Measurements from ENCODE around the gene KIF3A. TPM values are rescaled to one million over a fixed set of nuclear protein-coding genes. Genes with fewer than 3 reads are reported as not detected.

The KIF3A gene
- total RNA-seq, 1 donor from 2014 or later, result 9.1 TPM

DNA sequence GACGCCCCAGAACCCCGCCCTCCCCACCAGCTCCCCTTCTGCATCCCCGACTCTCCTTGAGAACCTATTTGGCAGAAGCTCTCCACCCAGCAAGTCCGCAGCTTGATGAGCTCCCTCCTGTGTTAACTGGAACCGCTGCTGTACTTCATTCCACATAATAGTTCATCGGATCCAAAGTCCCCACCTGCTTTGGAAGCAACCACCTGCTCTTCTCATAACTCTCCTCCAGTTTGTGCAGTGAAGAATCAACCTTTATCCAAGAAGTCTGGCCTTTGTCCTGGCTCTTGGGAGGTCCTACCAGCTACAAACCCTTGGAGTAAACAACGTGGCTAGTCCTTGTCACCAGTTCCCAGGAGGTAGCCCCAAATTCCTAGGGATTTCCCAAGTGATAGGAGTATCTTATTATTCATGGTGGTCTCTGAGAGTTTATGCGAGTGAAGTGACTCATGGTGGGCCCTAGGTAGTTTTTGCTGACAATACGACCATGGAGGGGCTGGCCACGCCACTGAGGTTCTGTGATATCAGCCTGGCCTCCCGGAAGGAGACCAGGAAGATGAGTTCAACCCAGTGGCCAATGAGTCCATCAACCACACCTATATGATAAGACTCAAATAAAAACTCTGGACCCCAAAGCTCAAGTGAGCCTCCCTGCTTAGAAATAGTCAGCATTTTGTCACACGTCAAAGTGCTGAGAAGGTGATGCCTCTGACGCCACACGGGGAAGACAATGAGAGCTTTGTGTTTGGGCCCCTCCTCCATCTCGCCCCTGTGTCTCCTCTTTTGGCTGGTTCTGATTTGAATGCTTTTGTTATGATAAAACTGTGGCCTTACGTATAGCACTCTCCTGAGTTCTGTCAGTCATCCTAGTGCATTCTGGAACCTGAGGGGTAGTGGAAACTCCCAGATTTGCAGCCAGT lies 67.1 kb downstream of the KIF3A start:
- ATAC-seq (ENCODE audit: poor library complexity), result no peak
- intact Hi-C loops (cut with DNase I), result no loop called here
- no peak for DNase-seq

DNA sequence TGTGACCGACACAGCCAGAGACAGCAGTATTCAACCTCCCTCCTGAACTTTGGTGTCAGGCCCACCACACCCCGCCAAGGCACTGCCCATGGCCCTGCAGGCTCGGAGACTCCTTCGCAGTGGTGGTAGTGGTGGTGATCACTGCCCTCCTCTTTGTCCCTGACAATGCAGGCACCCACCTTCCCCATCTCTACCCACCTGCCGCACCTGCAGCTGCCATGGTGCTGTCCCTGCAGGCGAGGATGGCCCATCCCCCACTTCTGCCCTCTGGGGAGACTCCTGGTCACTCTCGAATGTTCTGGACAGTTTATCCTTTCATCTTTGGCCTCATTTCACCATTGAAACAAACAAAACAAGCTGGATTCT lies 67.9 kb downstream of the KIF3A start:
- intact Hi-C loops (cut with DNase I), result no loop called here
- ATAC-seq (ENCODE audit: poor library complexity), result no peak

DNA sequence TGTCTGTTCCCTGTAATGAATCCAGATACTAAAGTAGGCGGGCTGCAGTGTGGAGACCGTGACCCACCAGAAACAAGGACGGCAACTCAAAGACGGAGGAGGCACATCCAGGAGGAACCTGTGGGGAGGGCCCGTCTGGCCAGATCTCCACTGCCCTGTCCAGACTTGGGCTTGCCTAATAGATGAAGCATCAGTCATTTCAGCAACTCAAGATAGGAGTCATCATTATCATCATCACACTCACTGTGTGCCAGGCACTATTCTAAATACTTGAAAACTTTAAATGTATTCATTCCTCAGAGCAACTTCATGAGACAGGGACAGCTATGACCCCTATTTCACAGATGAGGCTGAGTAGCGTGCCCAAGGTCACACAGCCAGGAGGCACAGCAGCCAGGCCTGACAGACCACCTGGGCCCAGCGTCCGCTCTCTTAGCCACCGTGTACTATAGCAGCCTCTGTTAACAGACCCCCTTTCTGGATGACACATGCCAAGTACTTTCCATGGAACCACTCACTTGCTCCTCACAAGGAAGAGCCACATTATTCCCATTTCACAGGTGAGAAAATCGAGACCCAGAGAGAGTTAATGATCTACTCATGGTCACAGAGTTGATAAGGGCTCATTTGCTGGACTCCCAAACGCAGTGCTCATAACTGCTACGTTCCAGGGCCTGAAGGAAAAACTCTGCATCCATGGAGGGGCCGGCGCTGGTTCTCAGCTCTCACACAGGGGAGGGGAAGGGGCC lies 68.5 kb downstream of the KIF3A start:
- intact Hi-C loops (cut with DNase I), result no loop called here
- ATAC-seq (ENCODE audit: poor library complexity) (no peak), DNase-seq (no peak)

More for the DNA sequence above, 67.9 kb downstream of the KIF3A start:
- no peak for DNase-seq

DNA sequence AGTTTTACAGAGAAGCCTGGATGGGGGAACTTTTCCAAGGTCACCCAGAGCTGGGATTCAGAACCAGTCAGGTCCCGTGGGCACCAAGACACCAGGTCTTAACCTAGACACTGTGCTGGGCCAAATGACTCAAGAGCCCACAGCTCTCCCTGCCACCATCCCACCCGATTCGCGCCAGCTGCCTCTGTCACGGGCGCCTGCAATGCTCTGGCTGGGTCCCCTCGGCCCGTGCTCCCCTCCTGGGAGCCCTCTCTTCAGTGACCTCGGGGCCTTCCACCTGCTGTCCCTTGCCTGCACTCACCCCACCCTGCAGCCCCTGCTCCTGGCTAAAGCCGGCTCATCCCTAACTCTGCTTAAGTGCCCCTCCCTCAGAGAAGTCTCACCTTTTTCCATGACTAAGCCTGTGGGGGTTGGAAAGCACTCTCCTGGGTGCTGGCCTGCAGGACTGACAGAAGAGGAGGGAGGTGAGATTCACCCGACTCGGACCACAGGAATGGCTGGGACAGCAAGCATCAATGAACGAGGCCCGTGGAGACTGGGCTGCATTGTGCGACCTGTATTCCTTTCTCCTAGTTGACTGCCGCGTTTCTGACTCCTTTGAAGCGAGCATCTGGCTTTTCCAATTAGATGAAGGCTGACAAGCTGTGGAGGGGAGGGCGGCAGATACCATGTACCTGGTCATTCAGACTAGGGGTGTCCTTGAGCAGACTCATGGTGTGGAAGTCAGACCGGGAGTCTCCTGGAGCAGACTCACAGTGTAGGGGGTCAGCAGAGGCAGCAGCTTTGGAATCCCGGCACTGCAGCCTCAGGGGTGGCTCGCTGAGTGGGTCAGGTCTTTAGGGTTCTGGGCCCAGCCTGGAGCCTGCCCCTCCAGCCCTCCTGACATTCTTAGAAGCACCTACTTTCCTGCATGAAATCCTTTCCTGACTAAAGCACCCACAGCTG lies 69.3 kb downstream of the KIF3A start:
- intact Hi-C loops (cut with DNase I), result no loop called here
- ATAC-seq (ENCODE audit: poor library complexity) (no peak), DNase-seq (no peak)

DNA sequence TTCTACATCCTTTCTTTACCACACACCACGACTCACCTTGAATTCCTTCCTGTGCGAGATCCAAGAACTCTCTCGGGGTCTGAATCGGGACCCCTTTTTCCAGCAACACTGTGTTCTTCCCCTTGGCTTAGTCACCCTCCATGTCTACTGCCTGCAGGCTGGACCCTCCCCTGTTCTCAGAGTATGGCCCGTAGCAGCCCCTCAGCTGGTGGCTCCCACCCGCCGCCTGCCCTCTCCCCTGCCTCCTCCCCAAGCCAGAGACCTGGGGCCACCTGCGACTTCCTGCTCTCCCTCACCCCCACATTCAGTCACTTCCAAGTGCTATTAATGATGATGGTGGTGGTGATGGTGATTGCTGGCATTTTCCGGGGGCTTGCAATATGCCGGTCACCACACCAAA lies 70.0 kb downstream of the KIF3A start:
- intact Hi-C loops (cut with DNase I), result no loop called here
- DNase-seq (no peak), ATAC-seq (ENCODE audit: poor library complexity) (no peak)

DNA sequence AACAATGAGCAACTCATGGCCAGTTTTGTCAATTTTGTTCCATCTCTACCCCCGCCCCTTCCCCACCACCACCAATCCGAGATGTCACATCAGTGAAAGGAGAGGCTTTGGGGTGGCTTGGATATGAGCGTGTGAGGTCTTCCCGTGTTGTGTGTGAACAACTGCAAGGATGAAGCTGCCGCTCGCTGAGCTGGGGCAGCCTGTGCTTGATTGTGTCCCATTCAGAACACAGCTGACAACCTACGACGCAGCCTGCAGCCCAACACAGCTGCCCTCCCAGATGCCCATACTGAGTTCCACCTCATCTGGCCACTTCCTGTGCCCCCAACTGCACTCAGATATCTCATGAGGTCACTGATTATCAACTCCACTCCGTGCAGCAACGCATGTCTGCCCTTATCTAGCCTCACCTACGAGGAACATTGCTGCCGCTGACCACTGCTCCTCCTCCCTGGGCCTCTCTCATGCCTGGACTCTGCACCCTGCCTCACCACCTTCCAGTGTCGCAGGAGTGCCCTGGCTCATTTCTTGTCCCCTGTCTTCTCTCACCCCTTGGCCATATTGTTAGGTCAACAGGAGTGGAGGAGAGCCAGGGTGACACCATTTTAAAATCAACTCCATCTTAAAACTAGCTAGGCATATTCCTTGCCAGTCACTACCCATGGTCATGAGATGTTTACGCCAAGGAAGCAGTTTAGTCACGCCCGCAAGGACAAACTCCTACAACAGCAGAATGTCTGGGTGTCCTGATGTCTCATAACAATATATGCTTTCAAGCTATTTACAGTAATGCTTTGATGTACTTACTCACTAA lies 70.8 kb downstream of the KIF3A start:
- ATAC-seq (ENCODE audit: poor library complexity), result no peak
- intact Hi-C loops (cut with DNase I), result no loop called here
- DNase-seq, result no peak

DNA sequence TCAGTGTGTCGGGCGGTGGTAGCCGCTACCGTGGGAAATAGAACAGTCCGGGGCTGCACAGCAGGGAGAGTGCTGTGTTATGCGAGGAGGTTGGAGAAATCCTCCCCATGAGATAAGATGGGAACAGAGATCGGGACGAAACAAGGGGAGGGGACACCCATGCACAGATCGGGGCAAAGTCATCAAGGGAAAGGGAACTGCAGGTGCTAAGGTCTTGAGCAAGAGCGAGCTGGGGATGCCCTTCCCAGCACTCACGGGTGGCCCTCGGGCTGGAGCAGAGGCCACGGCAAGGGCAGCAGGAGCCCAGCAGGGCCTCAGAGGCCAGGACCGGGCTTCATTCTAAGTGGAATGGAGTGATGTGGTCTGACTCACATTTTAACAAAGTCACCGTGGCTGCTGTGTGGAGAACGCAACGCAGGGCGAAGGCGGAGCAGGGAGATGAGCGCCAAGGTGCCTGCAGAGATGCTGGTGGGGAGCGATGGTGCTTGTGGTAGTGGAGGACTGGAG lies 71.7 kb downstream of the KIF3A start:
- ATAC-seq (ENCODE audit: poor library complexity), result no peak
- DNase-seq, result no peak
- intact Hi-C loops (cut with DNase I), result no loop called here

DNA sequence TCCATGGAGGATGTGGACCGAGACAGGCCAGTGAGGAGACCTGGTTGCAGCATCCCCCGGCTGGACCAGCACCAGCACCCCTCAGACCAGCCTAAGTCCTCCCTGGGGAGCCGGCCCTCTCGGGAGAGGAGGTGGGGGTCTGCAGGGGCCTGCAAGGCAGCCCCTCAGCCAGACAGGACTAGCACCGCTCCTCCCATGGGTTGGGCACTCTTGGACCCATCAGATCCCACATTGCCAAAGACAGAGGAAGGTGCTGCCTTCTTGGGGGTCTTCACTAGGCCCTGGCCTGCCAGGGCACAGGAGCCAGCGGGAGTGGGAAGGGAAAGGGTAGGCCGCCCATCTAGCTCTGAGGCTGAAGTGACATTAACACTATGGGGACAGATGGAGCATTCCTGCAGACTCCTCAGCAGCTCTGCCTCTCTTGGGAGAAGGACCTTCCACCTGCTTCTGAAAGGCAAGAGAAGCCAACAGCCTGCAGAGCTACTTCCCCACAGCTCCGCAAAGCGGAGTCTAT lies 72.6 kb downstream of the KIF3A start:
- no peak for ATAC-seq (ENCODE audit: poor library complexity)
- DNase-seq, result no peak
- intact Hi-C loops (cut with DNase I), result no loop called here

DNA sequence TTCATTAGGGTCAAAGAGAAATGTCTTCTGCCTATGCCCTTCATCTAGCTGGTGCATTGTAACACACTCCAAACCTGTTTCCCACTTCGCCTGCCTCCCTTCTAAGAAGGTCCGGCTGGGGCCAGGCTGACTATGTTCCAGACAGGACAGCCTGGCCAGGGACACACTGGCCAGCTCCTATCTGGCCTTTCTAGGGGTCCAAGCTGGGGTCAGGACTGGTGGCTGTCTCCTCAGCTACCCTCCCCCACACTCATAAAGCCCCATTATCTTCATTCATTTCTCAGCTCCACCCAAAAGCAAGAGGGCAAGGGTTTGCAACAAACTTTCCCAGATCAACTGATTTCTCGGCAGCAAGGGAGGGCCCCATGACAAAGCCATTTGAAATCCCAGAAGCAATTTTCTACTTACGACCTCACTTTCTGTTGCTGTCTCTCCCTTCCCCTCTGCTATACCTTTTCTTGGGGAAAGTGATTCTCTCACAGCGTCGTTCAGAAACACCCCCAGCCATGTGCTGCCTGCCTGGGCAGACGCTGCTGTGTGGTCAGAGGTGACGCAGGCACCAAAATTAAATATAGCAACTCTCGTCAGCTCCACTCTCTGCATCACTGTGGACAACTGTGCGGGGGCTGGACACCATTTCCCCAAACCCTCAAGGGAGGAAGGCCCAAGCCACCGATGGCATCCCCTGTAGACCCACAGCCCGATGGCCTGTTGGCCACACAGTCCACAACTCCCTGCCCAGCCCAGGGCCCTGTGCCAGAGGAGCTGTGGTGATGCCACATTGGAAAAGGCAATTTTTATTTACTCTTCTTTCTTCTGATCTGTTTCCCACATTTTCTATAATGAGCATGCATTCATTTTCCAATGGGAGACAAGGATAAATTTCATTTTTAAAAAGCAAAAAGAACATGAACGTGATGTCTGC lies 73.3 kb downstream of the KIF3A start:
- no peak for ATAC-seq (ENCODE audit: poor library complexity)
- intact Hi-C loops (cut with DNase I), result no loop called here
- DNase-seq, result no peak

DNA sequence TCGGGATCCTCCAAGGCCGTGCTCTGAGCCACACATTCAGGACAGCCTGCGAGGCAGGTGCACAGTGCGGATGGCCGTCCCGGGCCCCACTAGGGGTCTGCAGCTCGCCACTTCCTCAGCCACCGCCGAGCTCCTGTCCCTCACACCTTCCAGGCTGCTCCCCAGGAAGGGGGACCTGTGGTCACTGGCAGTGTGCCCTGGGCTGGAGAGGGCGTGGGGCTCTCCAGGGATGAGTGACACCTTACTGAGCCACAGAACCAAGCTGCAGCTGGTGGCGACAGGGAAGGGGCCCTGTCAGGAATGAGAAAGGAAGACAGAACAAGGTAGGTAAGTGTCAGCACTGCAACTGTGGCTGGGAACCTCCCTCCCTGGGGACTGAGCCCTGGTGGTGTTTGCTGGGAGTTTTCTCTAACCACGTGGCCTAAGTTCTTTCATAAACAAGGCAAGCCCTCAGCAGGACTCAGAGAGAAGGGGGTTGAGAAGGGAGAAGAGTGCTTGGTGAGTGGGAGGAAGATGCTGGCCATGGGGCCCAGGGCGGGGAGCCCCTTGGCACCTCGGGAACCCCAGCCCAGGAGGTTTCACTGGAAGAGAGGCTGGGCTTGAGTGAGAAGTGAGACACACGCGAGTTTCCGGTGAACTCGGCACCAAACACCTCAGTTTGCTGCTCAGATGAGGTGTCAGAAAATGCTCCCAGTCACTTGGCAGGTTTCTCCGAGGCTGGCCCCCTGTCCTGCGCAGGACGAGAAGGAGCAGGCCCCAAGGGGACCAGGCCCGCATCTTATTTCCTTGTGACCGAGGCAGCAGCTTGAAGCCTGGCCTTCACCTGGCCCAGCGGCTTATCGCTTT lies 74.2 kb downstream of the KIF3A start:
- ATAC-seq (ENCODE audit: poor library complexity) (no peak), DNase-seq (no peak)
- intact Hi-C loops (cut with DNase I), result no loop called here

DNA sequence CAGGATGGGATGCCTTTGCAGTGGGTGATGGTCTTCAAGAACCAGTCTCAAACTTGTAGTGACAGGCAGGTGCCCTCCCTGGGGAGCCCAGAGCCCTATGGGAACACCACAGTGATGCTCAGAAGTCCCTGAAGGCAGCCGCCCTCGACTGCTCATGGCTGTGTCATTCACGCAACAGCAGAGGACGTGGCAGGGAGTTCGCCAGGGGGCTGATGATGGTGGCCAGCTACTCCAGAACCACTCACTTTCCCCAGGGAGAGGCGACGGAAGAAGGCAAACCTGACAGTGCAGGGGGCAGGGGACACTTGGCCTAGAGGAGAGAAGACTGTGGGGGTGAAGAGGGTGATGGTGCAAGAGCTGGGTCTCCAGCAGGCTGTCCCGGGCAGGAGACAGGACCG lies 75.3 kb downstream of the KIF3A start:
- ATAC-seq (ENCODE audit: poor library complexity) (no peak), DNase-seq (no peak)
- intact Hi-C loops (cut with DNase I), result no loop called here

DNA sequence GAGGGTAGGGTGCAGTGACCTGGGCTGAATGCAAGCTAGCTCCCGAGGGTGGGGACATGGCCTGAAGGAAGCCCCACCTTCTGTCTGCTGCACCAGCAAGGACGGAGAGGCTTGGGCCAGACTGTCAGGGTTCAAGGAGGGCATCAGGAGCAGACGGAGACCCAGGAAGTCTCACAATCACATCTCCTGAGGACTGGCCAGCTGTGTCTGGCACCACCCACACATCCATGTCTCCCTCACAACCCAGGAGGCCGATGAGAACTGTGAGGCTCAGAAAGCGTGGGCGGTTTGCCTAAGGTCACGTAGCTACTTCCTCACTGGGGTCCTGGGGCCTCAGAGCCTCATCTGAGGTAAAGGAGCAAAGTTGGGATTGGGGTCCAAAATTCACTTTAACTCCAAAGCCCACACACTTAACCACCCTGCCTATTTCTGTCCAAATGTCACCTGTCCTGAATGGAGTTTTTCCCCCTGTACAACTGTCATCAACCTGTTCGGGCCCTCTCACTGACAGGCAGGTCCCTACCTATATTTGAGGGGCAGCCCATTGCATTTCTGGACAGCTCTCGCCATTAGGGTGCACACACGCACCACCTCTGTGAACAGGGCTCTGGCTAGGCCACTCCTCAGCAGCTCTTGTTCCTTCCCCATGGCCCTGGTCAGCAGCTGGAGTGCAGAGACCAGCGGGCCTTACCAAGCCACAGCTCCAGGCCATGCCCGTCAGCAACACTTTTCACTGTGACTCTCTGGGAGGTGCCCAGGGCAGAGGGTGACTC lies 75.9 kb downstream of the KIF3A start:
- no peak for ATAC-seq (ENCODE audit: poor library complexity)
- intact Hi-C loops (cut with DNase I), result no loop called here

DNA sequence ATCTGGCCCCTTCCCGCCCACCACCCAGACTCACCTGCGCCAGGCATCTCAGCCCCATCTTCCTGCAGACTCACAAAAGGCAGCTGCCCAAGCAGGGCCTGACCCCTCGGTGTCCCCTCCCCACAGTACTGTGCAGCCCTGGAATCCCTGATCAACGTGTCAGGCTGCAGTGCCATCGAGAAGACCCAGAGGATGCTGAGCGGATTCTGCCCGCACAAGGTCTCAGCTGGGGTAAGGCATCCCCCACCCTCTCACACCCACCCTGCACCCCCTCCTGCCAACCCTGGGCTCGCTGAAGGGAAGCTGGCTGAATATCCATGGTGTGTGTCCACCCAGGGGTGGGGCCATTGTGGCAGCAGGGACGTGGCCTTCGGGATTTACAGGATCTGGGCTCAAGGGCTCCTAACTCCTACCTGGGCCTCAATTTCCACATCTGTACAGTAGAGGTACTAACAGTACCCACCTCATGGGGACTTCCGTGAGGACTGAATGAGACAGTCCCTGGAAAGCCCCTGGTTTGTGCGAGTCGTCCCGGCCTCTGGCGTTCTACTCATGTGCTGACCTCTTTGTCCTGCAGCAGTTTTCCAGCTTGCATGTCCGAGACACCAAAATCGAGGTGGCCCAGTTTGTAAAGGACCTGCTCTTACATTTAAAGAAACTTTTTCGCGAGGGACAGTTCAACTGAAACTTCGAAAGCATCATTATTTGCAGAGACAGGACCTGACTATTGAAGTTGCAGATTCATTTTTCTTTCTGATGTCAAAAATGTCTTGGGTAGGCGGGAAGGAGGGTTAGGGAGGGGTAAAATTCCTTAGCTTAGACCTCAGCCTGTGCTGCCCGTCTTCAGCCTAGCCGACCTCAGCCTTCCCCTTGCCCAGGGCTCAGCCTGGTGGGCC lies 77.5 kb downstream of the KIF3A start:
- ATAC-seq (ENCODE audit: poor library complexity) (no peak), DNase-seq (no peak)
- intact Hi-C loops (cut with DNase I), result no loop called here

More for the DNA sequence above, 75.9 kb downstream of the KIF3A start:
- DNase-seq, result no peak

Data from Right ventricle myocardium superior (tissue), 1 donor.